Right lobe of liver (tissue), 4 donors: Measurements from ENCODE around the gene ATG7.

Experiments used
- POLR2A ChIP-seq: fragments of 450-650 bp; IDR thresholded peaks from one replicate; pipeline ENCODE4 v1.6.1; 2017; ENCODE audit warnings: antibody characterized with exemption, mild to moderate bottlenecking
- TF ChIP-seq, protein P1 (sequence below), 4 donors: fragments of 200-600 bp in 3 of 4; fragments of 450-650 bp in 1 of 4; IDR thresholded peaks; one replicate each; pipeline versions ENCODE4 v1.5.1 to v1.8.0; 2016 to 2022; ENCODE audit warnings: antibody characterized with exemption in 4 of 4, mild to moderate bottlenecking in 2 of 4
- donor health status: DM: no; HTN: no; CAD: no.
- donor health status: DM: no; HTN: no; CAD: no.
- donor health status: DM: no; HTN: yes; CAD: no.

DNA sequence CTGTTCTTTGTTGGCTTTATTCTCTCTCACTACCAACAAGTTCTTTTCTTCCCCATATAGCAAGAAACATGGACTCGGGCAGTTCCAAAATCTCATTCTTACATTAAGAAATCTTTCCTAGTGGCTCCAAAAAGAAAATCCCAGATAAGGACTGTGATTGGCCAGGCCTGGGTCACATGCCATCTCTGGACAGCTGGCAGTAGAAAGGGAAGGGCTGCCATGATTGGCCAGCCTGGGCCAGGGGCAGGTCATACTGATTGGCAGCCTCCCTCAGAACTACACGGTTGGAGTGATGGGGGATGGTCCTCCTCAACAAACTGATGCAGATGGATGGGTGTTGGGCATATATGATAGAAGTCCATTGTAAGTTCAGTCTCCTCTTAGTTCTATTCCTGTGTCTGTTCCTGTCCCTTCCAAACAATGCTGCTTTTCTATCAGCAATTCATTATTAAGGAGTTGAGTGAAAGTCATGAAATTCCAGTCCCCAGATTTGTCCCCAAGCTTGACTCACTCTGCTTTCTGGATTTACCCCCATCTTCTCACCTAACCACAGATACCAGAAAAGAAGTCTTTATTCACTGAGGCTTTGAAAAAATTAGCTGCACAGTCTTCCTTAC, 175.5 kb downstream of the ATG7 start:
- TF ChIP-seq, protein P1, sequence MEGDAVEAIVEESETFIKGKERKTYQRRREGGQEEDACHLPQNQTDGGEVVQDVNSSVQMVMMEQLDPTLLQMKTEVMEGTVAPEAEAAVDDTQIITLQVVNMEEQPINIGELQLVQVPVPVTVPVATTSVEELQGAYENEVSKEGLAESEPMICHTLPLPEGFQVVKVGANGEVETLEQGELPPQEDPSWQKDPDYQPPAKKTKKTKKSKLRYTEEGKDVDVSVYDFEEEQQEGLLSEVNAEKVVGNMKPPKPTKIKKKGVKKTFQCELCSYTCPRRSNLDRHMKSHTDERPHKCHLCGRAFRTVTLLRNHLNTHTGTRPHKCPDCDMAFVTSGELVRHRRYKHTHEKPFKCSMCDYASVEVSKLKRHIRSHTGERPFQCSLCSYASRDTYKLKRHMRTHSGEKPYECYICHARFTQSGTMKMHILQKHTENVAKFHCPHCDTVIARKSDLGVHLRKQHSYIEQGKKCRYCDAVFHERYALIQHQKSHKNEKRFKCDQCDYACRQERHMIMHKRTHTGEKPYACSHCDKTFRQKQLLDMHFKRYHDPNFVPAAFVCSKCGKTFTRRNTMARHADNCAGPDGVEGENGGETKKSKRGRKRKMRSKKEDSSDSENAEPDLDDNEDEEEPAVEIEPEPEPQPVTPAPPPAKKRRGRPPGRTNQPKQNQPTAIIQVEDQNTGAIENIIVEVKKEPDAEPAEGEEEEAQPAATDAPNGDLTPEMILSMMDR (IDR thresholded peaks at IDR 0.05) = no peak
- TF ChIP-seq POLR2A = no peak
